SU-DHL-6 (cell line): Measurements from ENCODE around the gene RNF130.

Experiments
- H2AFZ ChIP-seq: fragments of 200-600 bp; sonication (generic); 2 replicates; pipeline ENCODE4 v1.6.1; 2014; ENCODE audit warnings: low read depth, mild to moderate bottlenecking, moderate library complexity, mixed read lengths, antibody characterized with exemption, low read length; ENCODE audit not compliant: severe bottlenecking
- H3F3A ChIP-seq: fragments of 200-600 bp; shearing (Covaris generic); 2 replicates; pipeline ENCODE4 v1.6.0; 2016; ENCODE audit warnings: antibody characterized with exemption, mild to moderate bottlenecking; ENCODE audit not compliant: insufficient read depth
- H3K27ac ChIP-seq: fragments of 200-600 bp; sonication (generic); 2 replicates; pipeline ENCODE4 v1.5.1; 2016; ENCODE audit warnings: low read depth, mild to moderate bottlenecking, low read length, moderate library complexity, mixed read lengths
- H3K27me3 ChIP-seq: fragments of 200-600 bp; sonication (generic), shearing (Covaris generic); 2 replicates; pipeline ENCODE4 v1.6.0; 2014; ENCODE audit warnings: mild to moderate bottlenecking, low read length
- H3K36me3 ChIP-seq: fragments of 200-600 bp; sonication (generic); 2 replicates; pipeline ENCODE4 v1.6.1; 2014; ENCODE audit warnings: mild to moderate bottlenecking, low read length, mixed read lengths
- H3K4me2 ChIP-seq: fragments of 300-600, 200-600 bp; shearing (Covaris generic), sonication (generic); 2 replicates; pipeline ENCODE4 v1.6.0; 2014; ENCODE audit warnings: low read length, low read depth, mild to moderate bottlenecking; ENCODE audit not compliant: poor library complexity, severe bottlenecking
- H3K4me3 ChIP-seq: fragments of 200-600 bp; sonication (generic); 2 replicates; pipeline ENCODE4 v1.5.1; 2014; ENCODE audit warnings: antibody characterized with exemption, low read length, mild to moderate bottlenecking, mixed read lengths; ENCODE audit not compliant: insufficient read depth, poor library complexity, severe bottlenecking
- H3K79me2 ChIP-seq: fragments of 200-600 bp; sonication (generic); 2 replicates; pipeline ENCODE4 v1.6.1; 2014; ENCODE audit warnings: mild to moderate bottlenecking, low read length, moderate library complexity; ENCODE audit not compliant: insufficient read depth
- H3K9ac ChIP-seq: fragments of 200-600 bp; sonication (generic); 2 replicates; pipeline ENCODE4 v1.7.0; 2014; ENCODE audit warnings: mild to moderate bottlenecking, low read length
- H3K9me2 ChIP-seq: fragments of 200-600 bp; sonication (generic); replicated peaks from 2 replicates; pipeline ENCODE4 v1.6.1; 2014; ENCODE audit warnings: low read length; ENCODE audit not compliant: insufficient read depth
- H3K9me3 ChIP-seq: fragments of 200-600 bp; sonication (generic); 2 replicates; pipeline ENCODE4 v1.6.1; 2014; ENCODE audit warnings: low read length, mixed read lengths; ENCODE audit not compliant: insufficient read depth
- H4K20me1 ChIP-seq: fragments of 200-600 bp; sonication (generic); 2 replicates; pipeline ENCODE4 v1.6.1; 2014; ENCODE audit warnings: low read depth, mild to moderate bottlenecking, antibody characterized with exemption, low read length, moderate library complexity, mixed read lengths
- CTCF ChIP-seq: fragments of 200-600 bp; sonication (generic); IDR thresholded peaks from one replicate; pipeline ENCODE4 v1.5.1; 2017; ENCODE audit warnings: antibody characterized with exemption, mild to moderate bottlenecking, low read length, moderate library complexity; ENCODE audit not compliant: insufficient read depth, poor library complexity, severe bottlenecking
- EZH2phosphoT487 ChIP-seq: fragments of 200-600 bp; sonication (generic), shearing (Covaris generic); conservative IDR thresholded peaks from 2 replicates; pipeline ENCODE4 v1.6.1; 2018; ENCODE audit warnings: mild to moderate bottlenecking, antibody characterized with exemption, low read length, moderate library complexity, mixed read lengths

RNF130 gene

GRCh38 chr5:179918742-179919486, 152.6 kb downstream of the RNF130 start:
- no peaks in the 10 kb centered on the region for H3K36me3 ChIP-seq
- no peak overlapping the region for H3K4me2 ChIP-seq
- no peaks in the 10 kb centered on the region for H3K79me2 ChIP-seq
- no peaks in the 10 kb centered on the region for H3K9me2 ChIP-seq
- H3K27me3 ChIP-seq, result no peaks in the 10 kb centered on the region
- no peak for TF ChIP-seq EZH2phosphoT487
- TF ChIP-seq CTCF, result no peak
- H3K27ac ChIP-seq, result no peak overlapping the region
- no peaks in the 10 kb centered on the region for H4K20me1 ChIP-seq
- H3K9me3 ChIP-seq, result no peaks in the 10 kb centered on the region
- H3K9ac ChIP-seq, result no peak overlapping the region
- no peaks in the 10 kb centered on the region for H3F3A ChIP-seq
- no peak overlapping the region for H3K4me3 ChIP-seq
- no peak overlapping the region for H2AFZ ChIP-seq

DNA sequence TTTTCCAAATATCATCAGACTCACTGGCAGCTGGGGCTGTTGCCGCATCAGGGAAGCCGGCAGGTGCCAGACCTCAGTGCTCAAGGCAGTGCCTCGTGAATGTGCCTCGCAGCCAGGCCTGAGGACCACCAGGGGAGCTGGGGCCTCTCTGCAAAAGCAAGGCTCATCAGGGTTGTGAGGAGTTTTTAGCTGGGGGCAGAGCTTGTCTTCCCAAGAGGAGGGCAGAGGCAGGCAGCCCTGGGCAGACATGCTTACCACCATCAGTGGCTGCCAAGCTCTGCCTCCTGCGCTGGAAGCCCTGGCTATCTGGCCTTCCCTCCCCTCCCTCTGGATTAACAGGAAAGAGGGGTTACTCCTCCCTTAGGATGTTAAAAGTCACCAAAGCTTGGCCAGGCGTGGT, 155.0 kb downstream of the RNF130 start:
- H3F3A ChIP-seq, result no peaks in the 10 kb centered on the region
- no peaks in the 10 kb centered on the region for H3K36me3 ChIP-seq
- H3K79me2 ChIP-seq, result no peaks in the 10 kb centered on the region
- no peak overlapping the region for H3K27ac ChIP-seq
- no peak overlapping the region for H3K4me3 ChIP-seq
- no peaks in the 10 kb centered on the region for H3K9me2 ChIP-seq
- no peak overlapping the region for H3K9ac ChIP-seq
- no peak overlapping the region for H2AFZ ChIP-seq
- no peaks in the 10 kb centered on the region for H3K27me3 ChIP-seq
- H3K4me2 ChIP-seq, result no peak overlapping the region
- no peak for TF ChIP-seq CTCF
- TF ChIP-seq EZH2phosphoT487, result no peak
- H4K20me1 ChIP-seq, result no peaks in the 10 kb centered on the region
- H3K9me3 ChIP-seq, result no peaks in the 10 kb centered on the region

DNA sequence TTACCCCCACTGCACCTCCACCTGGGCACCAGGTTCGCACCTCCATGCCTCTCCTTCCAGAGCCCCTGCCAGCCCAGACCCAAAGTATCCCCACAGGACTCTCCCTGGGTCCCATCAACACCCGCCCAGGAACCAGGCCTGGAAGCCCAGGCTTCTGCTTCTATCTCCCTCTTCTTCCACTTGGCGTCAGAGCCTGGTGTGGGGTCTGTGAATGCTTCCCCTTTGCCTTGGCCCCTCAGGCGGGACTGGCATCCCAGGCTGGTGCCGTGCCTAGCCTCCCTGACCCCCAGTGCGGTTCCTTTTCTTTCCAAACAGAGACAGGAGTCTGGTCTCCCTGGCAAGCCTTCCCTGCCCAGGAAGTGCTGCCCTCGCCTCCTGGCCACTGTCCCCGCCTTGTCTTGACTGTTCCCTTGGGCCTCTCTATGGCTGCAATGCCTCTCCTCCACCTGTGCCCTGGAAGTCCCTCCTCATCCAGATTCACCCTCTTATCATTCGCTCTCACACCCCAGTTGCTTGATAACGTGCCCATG, 156.1 kb downstream of the RNF130 start:
- H3K9me2 ChIP-seq, result no peaks in the 10 kb centered on the region
- no peak overlapping the region for H3K27ac ChIP-seq
- no peaks in the 10 kb centered on the region for H3K36me3 ChIP-seq
- no peak overlapping the region for H3K9ac ChIP-seq
- TF ChIP-seq EZH2phosphoT487 (no peak), CTCF (no peak)
- H3K9me3 ChIP-seq, result no peaks in the 10 kb centered on the region
- no peak overlapping the region for H3K4me2 ChIP-seq
- no peak overlapping the region for H3K4me3 ChIP-seq
- no peaks in the 10 kb centered on the region for H4K20me1 ChIP-seq
- no peaks in the 10 kb centered on the region for H3K27me3 ChIP-seq
- no peaks in the 10 kb centered on the region for H3F3A ChIP-seq
- no peaks in the 10 kb centered on the region for H3K79me2 ChIP-seq
- no peak overlapping the region for H2AFZ ChIP-seq
